NCI-H1694 (cell line): ENCODE measurements around the gene RNF130.
"Not testable (repeated sequence)": the region's sequence is repeated elsewhere in the genome, so short reads cannot be mapped to it uniquely, and the experiment has no call there.

ENCODE experiments used
- DNase-seq: peaks from one replicate; lab custom pipeline; 2025; lab: John Stamatoyannopoulos, UW

The RNF130 gene

DNA sequence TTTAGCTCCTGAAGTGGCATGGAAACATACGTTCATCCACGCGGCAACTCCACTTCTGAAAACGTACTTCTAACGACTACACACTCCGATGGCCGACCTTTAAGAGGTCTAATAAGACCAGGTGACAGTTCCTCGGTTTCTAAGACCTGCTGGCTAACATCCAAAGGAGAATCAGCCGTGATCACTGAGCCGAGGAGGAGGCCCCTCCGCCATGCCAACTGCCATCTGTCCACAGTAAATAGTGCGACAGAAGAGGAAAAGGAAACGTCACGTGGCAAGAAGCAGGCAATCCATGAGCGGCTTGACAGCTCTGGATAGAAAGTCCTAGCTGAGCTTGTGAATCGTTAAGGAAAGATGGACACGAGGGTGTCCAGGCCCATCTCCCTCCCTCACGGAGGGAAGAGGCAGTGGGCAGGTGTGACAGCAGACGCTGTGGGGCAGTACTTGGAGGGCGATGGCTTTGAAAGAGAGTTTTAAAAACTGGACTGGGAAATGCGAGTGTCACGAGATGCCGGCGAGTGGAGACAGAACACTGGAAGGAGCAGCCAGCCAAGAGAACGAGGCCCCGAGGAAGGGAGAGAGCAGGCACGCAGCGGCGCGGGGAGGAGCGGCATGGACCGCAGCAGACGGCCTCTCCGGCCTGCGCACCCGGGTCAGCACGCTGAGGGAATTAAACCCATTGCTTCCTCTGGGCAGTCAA lies 97.2 kb downstream of the RNF130 start:
- DNase-seq = peak; percentile 75

GRCh38 chr5:179973391-179973790 lies 98.2 kb downstream of the RNF130 start:
- DNase-seq = no peak

GRCh38 chr5:179969110-179969509 lies 102.4 kb downstream of the RNF130 start:
- DNase-seq = no peak

DNA sequence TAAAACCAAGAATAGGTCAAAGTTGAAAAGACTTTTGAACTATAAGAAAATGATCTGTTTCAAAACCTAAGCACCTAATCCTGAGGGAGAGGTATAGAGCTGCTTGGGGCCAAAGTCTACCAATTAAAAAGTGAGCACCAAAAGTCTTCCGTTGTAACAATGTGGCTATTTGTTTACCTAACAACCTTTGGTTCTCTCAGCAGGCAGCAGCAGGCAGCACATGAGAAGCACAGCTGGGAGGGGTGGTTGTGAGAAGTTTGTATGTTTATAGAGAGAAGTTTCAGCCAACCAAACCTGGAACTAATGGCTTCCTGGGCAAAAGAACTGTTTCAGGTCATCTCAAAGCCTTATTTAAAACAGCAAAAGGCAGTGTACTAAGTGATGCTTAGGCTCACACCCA lies 104.1 kb downstream of the RNF130 start:
- DNase-seq = no peak

DNA sequence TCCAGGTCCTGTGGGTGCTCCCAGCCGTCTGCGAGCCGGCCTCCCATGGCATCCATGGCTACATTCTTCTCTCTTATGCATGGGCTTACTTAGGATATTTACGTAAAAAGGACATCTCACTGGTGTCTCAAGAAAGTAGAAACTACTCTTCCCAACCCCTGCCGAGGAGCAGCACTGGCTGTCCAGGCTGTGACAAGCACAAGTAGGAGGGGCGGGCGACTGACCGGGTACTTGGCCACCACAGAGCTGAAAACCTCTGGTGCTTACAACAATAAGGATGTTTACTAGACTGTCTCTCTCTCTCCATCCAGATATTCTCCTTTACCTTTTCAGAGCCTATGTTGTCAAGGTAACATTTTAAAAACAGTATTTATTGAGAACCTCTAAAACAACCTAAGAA lies 107.5 kb downstream of the RNF130 start:
- no peak for DNase-seq

- no peak for DNase-seq
Observed at GRCh38 chr5:179963375-179963774, 108.2 kb downstream of the RNF130 start.

- DNase-seq = no peak
Observed at GRCh38 chr5:179960204-179960831, 111.2 kb downstream of the RNF130 start.

DNA sequence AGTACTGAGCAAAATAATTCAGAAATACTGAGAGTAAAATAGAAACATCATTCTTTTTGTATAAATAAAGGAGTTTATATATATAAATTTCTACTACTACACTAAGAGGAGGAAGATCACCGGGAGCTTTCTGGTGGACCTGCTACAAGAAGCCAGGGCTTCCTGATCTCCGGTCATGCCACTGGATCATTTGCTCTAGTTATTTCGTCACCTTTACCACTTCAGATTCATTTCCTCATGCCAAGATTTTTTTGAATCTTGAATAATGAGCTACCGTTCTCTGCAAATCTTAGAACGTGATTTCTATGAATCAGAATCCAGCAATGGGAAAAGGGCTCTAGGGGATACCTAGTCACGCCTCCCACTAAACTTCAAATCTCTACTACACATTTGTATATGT lies 111.9 kb downstream of the RNF130 start:
- DNase-seq = no peak

- DNase-seq = not testable (repeated sequence)
Observed at GRCh38 chr5:179959118-179959517, 112.4 kb downstream of the RNF130 start.

GRCh38 chr5:179955630-179956029 lies 115.9 kb downstream of the RNF130 start:
- no peak for DNase-seq

DNA sequence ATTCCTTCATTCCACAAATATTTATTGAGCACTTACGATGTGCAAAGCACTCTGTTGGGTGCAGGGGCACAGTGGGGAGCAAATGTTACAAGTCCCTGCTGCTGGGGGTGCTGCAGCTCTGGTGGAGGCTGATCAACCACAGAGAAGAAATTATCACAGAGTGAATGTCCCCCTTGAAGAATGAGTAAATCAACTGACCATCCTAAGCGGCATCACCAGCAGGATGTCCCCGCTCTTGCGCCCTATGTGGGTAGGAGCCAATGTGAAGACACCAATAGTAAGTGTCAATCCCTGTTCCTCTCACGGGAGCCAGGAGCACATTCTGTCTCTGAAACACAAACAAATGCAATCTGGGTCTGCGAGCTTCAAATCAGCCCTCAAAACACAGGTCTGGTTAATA lies 116.5 kb downstream of the RNF130 start:
- no peak for DNase-seq

DNA sequence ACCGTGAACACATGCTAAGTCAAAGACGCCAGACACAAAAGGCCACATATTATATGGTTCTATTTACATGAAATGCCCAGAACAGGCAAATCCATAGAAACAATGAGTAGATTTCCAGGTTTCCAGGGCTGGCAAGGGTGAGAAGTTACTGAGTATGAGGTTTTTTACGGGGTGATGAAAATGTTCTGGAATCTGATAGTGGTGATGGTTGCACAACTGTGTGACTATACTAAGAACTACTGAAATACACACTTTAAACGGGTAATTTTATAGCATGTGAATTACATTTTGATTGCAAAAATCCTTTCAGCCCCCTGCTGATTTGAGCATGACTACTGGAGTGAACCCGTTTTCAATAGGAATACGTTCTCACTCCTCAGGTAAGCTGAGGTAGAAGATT lies 117.1 kb downstream of the RNF130 start:
- DNase-seq = no peak

DNA sequence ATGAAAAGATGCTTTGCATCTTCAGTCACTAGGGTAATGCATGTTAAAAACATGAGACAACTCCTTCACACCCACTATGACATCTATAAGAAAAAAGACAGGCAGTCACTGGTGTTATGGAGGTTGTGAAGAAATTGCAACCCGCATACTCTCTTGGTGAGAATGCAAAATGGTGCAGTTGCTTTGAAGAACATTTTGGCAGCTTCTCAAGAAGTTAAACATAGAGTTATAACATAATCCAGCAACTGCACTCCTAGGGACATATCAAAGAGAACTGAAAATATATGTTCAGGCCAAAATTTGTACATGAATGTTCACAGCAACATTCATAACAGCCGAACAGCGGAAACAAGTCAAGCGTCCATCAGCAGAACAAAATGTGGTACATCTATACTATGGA lies 117.6 kb downstream of the RNF130 start:
- no peak for DNase-seq

GRCh38 chr5:179936976-179937681 lies 134.4 kb downstream of the RNF130 start:
- no peak for DNase-seq

DNA sequence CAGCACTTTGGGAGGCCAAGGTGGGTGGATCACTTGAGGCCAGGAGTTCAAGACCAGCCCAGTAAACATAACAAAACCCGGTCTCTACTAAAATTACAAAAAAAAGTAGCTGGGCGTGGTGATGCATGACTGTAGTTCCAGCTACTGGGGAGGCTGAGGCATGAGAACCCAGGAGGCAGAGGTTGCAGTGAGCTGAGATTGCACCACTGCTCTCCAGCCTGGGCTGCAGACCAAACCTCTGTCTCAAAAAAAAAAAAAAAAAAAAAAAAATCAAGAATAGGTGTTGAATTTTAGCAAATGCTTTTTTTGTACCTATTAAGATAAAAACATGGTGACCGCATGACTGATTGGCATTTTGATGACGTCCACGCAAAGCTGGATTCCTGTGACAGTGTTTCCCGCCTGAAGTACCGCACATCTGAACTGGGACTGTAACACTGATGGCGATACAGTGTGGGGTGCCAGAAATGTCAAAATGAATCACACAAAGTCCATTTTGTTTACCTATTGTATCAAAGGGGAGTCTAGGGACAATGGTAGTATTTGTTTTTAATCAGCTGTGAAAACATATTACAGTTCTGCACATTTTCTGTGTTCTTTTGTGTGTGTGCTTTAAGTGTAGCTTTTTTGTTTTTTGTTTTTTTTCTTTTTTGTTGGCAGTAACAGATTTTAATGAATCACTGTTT lies 140.6 kb downstream of the RNF130 start:
- DNase-seq = no peak

- DNase-seq = no peak
Observed at GRCh38 chr5:179927824-179928223, 143.7 kb downstream of the RNF130 start.

DNA sequence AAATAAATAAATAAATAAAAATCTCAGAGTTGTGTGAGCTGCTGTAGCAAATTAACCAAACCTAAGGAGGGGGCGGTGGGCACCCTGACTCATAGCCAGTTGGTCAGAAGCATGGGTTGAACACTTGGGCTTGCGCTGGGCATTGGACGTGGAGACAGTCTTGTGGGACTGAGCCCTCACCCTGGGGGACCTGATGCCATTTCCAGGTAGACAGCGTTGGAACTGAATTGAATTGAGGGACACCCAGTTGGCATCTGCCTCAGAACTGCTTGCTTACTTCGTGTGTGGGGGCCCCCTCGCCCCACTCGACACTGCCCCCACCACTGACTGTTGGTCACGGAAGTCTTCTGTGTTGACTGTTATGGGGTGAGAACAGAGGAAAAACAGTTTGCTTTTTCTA lies 144.9 kb downstream of the RNF130 start:
- no peak for DNase-seq

- no peak for DNase-seq
Observed at GRCh38 chr5:179923436-179923835, 148.1 kb downstream of the RNF130 start.

- no peak for DNase-seq
Observed at GRCh38 chr5:179920175-179920574, 151.4 kb downstream of the RNF130 start.

DNA sequence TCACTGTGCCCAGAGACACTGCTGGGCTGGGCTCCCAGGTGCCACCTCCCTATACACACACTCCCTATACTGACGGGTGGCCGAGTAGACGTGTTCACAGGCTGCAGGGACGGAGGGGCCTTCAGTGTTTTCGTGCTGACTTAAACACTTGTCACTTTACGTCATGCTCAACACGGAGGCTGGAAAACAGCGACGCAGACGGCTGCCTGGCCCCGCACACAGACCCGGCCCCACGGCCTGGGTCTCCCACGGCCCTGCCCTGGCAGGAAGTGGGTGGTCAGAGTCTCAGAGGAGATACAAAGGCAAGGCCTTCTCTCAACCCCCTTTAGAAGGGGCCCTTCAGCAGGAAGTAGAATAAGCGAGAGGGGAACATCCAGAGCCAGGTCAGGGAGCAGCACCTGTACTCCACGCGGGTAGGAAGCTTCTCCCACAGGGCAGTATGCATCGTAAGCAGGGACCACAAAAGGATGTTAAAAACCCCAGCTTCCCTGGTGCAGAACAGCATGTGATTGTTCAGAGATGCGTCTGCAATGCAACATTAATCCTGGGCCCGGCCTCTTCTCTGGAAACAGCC lies 152.0 kb downstream of the RNF130 start:
- DNase-seq = no peak

GRCh38 chr5:179918742-179919486 lies 152.6 kb downstream of the RNF130 start:
- DNase-seq = no peak

- no peak for DNase-seq
Observed at GRCh38 chr5:179916523-179916922, 155.0 kb downstream of the RNF130 start.
